G401.6 (cell line): ENCODE results near the gene CRADD.

Source experiments
- FAIRE-seq: peaks from 2 replicates; lab custom pipeline; 2012; peaks lifted over from hg19 to GRCh38; lab: Jason Lieb, UNC

Gene CRADD

GRCh38 chr12:93671044-93671443 lies 6.1 kb upstream of the CRADD start:
- no peak for FAIRE-seq

DNA sequence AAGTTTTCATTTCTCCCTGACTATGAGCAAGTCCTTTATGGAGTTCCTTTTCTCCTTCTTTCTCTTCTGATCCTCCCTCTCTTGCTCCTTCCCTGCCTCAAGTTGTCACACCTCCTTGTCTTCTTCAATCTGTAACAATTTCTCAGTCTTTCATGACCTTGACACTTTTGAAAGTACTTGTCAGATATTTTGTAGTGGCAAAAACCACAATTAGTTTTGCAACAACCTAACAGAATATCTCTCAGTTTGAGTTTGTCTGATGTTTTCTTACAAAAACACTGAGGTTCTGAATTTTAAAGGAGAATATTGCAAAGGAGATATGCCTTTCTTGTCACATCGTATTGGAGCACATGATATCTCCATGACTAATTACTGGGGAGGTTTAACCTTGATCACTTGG lies 4.1 kb upstream of the CRADD start:
- no peak for FAIRE-seq

- no peak for FAIRE-seq
These were observed 2.8 kb upstream of the CRADD start for GRCh38 chr12:93674386-93674785.

DNA sequence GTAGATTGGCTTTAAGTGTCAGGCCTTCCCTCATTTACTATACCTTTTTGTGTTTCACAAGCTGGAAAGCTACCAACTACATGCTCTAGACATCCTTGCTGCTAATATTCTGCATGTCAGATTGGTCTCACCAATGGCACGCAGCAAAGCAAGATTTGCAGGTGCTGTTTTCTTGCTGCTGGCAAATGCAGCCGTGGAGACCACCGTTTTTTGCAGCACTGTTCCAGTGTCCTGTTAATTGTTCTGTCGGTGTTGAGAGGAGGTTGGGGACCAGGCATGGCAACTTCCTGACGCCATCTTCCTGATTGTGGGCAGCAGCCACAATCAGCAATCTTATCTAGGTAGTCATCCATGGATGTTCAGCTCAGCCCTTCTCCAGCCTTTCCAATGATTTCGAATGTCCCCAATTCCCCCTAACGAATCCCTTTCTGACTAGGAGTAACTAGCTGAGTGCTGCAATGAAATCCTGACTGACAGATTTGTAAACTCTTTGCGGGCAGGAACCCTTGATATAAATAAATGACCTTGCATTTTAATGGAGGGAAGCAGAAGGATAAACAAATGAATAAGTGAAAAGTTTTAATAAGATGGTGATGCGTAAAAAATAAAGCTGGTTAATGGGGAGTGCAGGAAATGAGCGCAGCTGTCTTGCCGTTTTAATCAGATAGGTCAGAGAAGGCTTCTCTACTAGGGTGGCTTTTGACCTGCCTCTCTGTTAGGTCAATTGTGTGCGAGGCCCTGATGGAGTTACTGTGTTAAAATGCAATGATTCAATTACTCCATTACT lies 574 bp upstream of the CRADD start:
- FAIRE-seq, result no peak

GRCh38 chr12:93678779-93679178 lies 1.6 kb downstream of the CRADD start:
- FAIRE-seq, result no peak

DNA sequence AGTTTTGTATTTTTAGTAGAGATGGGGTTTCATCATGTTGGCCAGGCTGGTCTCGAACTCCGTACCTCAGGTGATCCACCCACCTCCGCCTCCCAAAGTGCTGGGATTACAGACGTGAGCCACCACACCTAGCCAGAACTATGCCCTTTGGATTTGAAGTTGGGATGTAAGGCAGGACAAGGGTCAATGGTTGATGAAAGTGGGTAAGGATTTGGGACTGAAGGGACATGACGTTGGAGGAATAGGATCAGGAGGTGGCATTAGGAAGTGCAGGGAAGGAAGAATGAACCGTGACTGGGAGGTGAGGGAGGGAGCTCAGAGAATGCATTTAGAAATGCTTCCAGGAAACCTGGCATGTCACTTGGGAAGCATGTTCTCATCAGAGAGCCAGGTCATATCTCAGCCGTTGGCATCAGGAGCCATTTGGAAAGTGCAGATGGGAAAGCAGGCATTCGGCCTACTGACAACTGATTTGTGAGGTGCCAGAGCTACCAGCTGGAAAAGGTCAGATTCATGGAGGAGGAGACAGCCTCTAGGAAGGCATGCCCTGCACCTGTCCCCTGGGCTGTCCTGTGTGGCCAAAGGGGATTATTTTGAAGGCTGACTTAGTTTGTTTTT lies 2.2 kb downstream of the CRADD start:
- no peak for FAIRE-seq

DNA sequence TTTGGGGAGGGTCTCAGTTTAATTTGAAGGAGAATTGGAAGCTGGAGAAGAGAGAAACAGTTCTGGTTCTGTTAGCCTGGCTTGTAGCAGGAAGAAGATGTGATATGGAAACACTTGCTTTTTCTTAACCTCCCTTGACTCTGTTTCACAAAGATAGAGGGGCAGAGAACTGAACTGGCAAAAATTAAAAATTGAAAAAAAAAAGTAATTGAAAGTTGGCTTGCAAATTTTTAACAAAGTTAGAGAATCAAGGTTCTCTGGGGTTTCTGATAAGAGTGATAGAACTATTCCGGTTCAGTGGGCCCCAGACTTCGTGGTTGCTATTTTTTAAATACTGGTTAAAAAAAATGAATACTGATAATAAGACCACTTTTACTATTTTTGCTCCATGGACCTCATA lies 2.8 kb downstream of the CRADD start:
- no peak for FAIRE-seq

GRCh38 chr12:93682846-93683261 lies 5.7 kb downstream of the CRADD start:
- FAIRE-seq, result no peak

- FAIRE-seq, result no peak
These were observed 6.2 kb downstream of the CRADD start for GRCh38 chr12:93683410-93683809.

DNA sequence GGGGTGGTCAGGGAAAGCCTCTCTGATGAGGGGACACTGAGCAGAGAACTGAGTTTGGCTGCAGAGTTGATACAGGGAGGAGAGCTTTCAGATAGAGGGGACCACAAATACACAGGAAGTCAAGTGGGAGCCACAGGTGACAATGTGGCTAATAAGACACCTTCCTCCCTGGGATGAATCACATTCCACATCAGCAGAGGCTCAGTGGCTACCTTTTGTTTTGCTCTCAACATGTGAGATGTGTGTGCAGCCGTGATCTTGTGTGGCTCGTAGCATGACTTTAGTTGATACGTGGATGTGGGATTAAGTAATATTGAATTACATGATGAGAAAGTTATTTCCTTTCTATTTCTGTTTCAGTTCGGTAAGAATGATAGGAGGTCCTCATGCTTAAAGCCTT lies 7.5 kb downstream of the CRADD start:
- no peak for FAIRE-seq

DNA sequence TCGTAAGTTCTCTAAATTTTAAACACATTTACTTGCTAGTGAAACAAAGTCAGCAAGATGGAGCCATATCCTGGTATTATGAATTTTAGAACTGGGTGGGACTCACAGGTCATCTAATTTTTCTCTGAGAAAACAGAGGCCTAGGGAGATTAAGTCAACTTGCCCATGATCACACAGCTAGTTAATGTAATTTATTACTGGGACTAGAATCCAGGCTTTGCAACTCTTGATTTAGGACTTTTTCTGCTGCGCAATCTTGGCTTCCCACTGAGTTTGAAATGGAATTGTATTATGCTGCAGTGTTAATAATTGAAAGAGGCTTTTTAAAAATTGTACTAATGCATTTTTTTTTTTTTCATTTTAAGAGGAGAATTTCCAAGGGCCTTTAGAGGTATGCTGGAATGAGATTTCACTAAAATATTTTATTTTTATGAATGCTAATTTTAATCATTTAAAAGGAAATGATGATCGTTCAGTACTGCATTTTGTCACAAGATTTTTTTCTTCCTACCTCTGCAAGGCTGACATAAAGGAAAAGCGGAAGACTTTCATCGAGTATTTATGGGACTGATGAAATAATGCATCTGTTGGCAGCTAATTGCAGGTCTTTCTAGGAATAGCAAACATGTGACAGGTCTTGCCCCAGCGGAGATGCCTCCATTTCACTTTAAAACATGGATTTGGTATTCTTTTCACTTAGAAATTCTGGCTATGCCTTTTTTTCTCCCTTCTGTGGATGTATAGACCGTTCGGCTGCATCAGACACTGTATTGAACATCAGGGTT lies 9.6 kb downstream of the CRADD start:
- FAIRE-seq, result no peak

DNA sequence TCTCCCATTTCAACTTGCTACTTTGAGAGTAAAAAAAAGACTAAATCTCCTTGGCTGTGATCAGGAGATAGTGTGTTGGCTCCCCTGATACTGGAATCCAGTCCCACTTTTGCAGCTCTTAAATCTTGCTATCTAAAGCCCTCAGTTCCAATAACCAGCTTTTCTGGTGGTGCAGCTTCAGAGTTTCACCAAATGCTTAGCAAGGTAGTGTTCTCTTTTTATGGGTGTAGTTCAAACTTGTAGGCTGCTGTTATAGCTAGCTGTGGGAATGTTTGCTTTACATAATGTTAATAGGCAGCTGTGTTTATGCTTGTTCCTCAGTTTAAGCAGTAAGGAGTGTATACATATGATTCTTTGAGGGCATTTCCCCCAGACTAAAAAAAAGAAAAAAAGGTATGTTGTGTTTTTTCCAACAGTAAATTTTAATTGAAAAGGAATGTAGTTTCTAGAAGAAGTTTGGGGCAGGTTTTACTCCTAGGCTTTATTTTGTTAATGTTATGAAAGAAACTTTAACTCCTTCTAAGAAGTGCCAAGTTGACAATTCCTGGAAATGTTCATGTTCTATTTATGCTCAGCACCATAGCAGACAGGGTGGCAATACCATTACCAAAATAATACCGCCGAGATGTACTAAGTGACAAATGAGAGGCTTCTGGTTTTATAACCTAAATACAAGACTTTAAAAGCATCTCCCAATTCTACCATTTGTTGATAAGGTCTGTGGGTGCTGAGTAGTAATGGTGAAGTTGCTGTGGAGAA lies 12.1 kb downstream of the CRADD start:
- FAIRE-seq, result no peak

GRCh38 chr12:93696462-93696861 lies 19.3 kb downstream of the CRADD start:
- FAIRE-seq, result no peak

GRCh38 chr12:93698307-93699092 lies 21.3 kb downstream of the CRADD start:
- no peak for FAIRE-seq

GRCh38 chr12:93699271-93700145 lies 22.3 kb downstream of the CRADD start:
- no peak for FAIRE-seq

DNA sequence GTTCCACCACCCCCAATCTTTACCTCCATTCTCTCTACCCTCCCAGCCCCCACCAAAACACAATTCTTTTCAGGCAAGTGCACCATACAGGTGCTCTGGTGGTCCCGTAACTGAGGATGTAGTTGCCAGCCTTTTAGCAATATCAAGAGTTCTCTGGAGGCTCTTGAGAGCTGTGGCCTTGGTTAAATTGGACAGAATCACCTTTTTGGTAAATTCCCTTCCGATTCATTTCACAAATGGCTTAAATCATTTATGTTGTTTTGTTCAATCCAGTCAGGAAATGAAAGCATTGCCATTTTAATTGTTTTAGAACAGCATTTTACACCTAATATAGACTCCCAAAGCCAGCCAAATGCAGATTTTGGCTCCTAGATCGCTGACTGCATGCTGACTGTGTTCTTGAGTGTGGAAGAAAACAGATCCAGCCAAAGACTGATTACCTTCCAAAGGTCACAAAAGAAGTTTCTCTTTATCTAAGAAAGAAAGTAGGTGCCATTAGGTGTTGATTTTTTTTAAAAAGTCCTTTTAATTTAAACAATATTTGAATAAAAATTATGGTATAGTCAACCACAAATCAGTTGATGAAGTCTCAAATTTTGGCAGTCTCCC lies 25.6 kb downstream of the CRADD start:
- FAIRE-seq, result no peak

GRCh38 chr12:93704122-93704521 lies 26.9 kb downstream of the CRADD start:
- FAIRE-seq, result no peak

GRCh38 chr12:93704625-93705024 lies 27.4 kb downstream of the CRADD start:
- no peak for FAIRE-seq

DNA sequence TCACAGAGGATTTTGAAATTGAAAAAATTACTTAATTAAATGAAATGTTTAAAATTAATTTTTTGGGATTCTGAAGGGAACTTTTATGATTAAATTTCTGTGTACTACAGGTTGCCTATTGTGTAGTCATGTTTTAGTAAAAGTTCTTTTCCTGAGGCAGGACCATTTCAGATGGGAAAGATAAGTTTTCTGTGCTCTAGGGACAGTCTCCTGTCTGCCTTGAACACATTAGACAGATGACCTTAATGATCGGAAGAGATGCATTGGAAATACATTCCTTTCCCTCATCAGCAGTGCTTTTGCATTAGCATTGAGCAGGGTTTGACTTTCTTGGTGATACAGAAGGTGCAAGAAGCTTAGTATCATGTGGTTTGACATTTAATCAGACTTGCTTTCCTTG lies 28.1 kb downstream of the CRADD start:
- FAIRE-seq, result no peak

GRCh38 chr12:93706387-93706786 lies 29.2 kb downstream of the CRADD start:
- no peak for FAIRE-seq
